ENCODE measurements around the gene LYRM4.
A peak's percentile ranks its signal among the peaks of the same experiment; 100 is the strongest.

Gene LYRM4

GRCh38 chr6:5260661-5261544 lies at the start of gene LYRM4, which contains the start of gene FARS2:
LYRM4 (minus strand) TSS chr6:5260950; CDS start chr6:5260733, 217 bp downstream.
FARS2 (plus strand) TSS chr6:5261513.
- peak; percentile 91 for DNase-seq

- no peak for DNase-seq
Measured at GRCh38 chr6:5308066-5308465, 47.3 kb upstream of the LYRM4 start.

GRCh38 chr6:5307058-5307457 lies 46.3 kb upstream of the LYRM4 start:
- no peak for DNase-seq

GRCh38 chr6:5305968-5306626 lies 45.3 kb upstream of the LYRM4 start:
- DNase-seq = no peak

GRCh38 chr6:5303682-5304081 lies 42.9 kb upstream of the LYRM4 start:
- DNase-seq = no peak

- peak; percentile 69 for DNase-seq
Measured at GRCh38 chr6:5302995-5303622, 42.4 kb upstream of the LYRM4 start.

GRCh38 chr6:5302220-5302946 lies 41.6 kb upstream of the LYRM4 start:
- no peak for DNase-seq

- no peak for DNase-seq
Measured at GRCh38 chr6:5300206-5300764, 39.5 kb upstream of the LYRM4 start.

GRCh38 chr6:5295623-5296022 lies 34.9 kb upstream of the LYRM4 start:
- DNase-seq = no peak

GRCh38 chr6:5294392-5295211 lies 33.9 kb upstream of the LYRM4 start:
- DNase-seq = no peak

GRCh38 chr6:5293692-5294091 lies 32.9 kb upstream of the LYRM4 start:
- no peak for DNase-seq

- DNase-seq = no peak
Measured at GRCh38 chr6:5292154-5292553, 31.4 kb upstream of the LYRM4 start.

- DNase-seq = no peak
Measured at GRCh38 chr6:5290500-5290899, 29.8 kb upstream of the LYRM4 start.

GRCh38 chr6:5290097-5290496 lies 29.3 kb upstream of the LYRM4 start:
- DNase-seq = no peak

GRCh38 chr6:5287966-5288297 lies 27.2 kb upstream of the LYRM4 start:
- no peak for DNase-seq

- no peak for DNase-seq
Measured at GRCh38 chr6:5287205-5287965, 26.6 kb upstream of the LYRM4 start.

GRCh38 chr6:5286780-5287179 lies 26.0 kb upstream of the LYRM4 start:
- no peak for DNase-seq

GRCh38 chr6:5285526-5285925 lies 24.8 kb upstream of the LYRM4 start:
- no peak for DNase-seq

GRCh38 chr6:5285081-5285480 lies 24.3 kb upstream of the LYRM4 start:
- no peak for DNase-seq

GRCh38 chr6:5282191-5282623 lies 21.5 kb upstream of the LYRM4 start:
- no peak for DNase-seq

GRCh38 chr6:5280920-5281319 lies 20.2 kb upstream of the LYRM4 start:
- DNase-seq = no peak
